ENCODE data around the gene SZT2. TPM values are rescaled to one million over a fixed set of nuclear protein-coding genes. Genes with fewer than 3 reads are reported as not detected.

Gene SZT2
- total and polyA plus RNA-seq, 2 of the 4 experiments (the other 2 are of a cell fraction): 9.5 to 14.3 TPM

GRCh38 chr1:43358121-43358745 lies 31.5 kb upstream of the SZT2 start:
- Histone ChIP-seq H3K9me3 (ENCODE audit: control insufficient read depth, insufficient read depth, low read length) (no peaks in the 10 kb centered on the region), H3K23ac (ENCODE audit: low read depth, low read length) (peak overlapping the region; percentile 63), H3K9ac (ENCODE audit: low read depth, low read length) (peak overlapping the region; percentile 90), H2BK15ac (ENCODE audit: low read depth, low read length) (peak overlapping the region; percentile 72; the same call in 1 of the 3 replicates), H3K4me3 (ENCODE audit: insufficient read depth, low read depth, low read length) (peak overlapping the region; percentile 75), H3K27ac (ENCODE audit: insufficient read depth, low read length) (peak overlapping the region; percentile 94), H2BK5ac (ENCODE audit: low read depth, low read length, poor library complexity, severe bottlenecking) (peak overlapping the region; percentile 78), H3K14ac (replicated peaks; ENCODE audit: low read depth, low read length) (peak overlapping the region; percentile 91), H3K4me2 (ENCODE audit: low read depth, low read length) (peak overlapping the region; percentile 87), H3K27me3 (ENCODE audit: control insufficient read depth, insufficient read depth, low read length) (no peaks in the 10 kb centered on the region), H2AFZ (replicated peaks; ENCODE audit: low read length, poor library complexity) (peak overlapping the region; percentile 90), H2BK120ac (ENCODE audit: low read depth, low read length) (peak overlapping the region; percentile 69), H3K18ac (ENCODE audit: low read depth, low read length) (peak overlapping the region; percentile 48), H4K91ac (ENCODE audit: insufficient read depth, low read depth, low read length) (peak overlapping the region; percentile 75), H2AK9ac (replicated peaks; ENCODE audit: low read depth, low read length, poor library complexity) (peak overlapping the region; percentile 90), H3K36me3 (ENCODE audit: control insufficient read depth, insufficient read depth, low read length) (peaks cover 24% of the 10 kb centered on the region), H2BK20ac (ENCODE audit: low read depth, low read length) (peak overlapping the region; percentile 0; the same call in 1 of the 2 replicates), H4K5ac (ENCODE audit: low read depth, low read length) (peak overlapping the region; percentile 79), H3K9me1 (ENCODE audit: insufficient read depth, low read length) (peaks cover 9% of the 10 kb centered on the region; the same call in 1 of the 2 replicates), H3K4me1 (ENCODE audit: control insufficient read depth, insufficient read depth, low read length) (peaks cover 9% of the 10 kb centered on the region; the same call in 1 of the 2 replicates), H4K20me1 (ENCODE audit: insufficient read depth, low read length) (peaks cover 10% of the 10 kb centered on the region; the same call in 1 of the 2 replicates), H4K8ac (ENCODE audit: low read depth in 2 of 2, low read length in 2 of 2) (peak overlapping the region; percentile 79 to 93), H2AK5ac (ENCODE audit: low read depth, low read length) (peak overlapping the region; percentile 90), H3K56ac (ENCODE audit: extremely low read depth, insufficient read depth, low read length) (peak overlapping the region; percentile 77), H3K4ac (ENCODE audit: low read depth, low read length) (peak overlapping the region; percentile 92), H3K79me1 (ENCODE audit: low read depth in 1 of 2, low read length in 2 of 2) (peaks cover 3 to 30% of the 10 kb centered on the region in 2 experiments; a peak in 3 of 4 replicates)
- DNase-seq (peak; percentile 37), ATAC-seq (ENCODE audit: low read depth) (peak; percentile 20)
- WGBS, 2 experiments (ENCODE audit: extremely low coverage in 2 of 2, insufficient read length in 1 of 2): 2% methylated on average over 17 of the region's 33 CpGs; no CpG with 5 or more reads in 1 of the 2 experiments
- no TSS peak for BruUV-seq (replicated peaks)
- in situ Hi-C loops (cut with MboI; ENCODE audit: low sequenced_read_pairs): loop anchor here (10.0 kb wide), 1 partner anchor 123 kb away; no protein-coding TSS in a partner anchor
- ChIA-PET CTCF (interaction anchor here (0.6 to 1.9 kb wide), 6 partner anchors 10 to 352 kb away, joined by 3 to 8 read pairs (median 3); no protein-coding TSS in a partner anchor), POLR2A (ENCODE audit: unreplicated experiment) (interaction anchor here (0.8 to 1.0 kb wide), 3 partner anchors 10 to 132 kb away, joined by 3 to 4 read pairs (median 3); partner anchors contain the start of gene ELOVL1)
- dilution Hi-C loops (cut with HindIII; ENCODE audit: low sequenced_read_pairs, unreplicated experiment): no loop called here
- intact Hi-C loops (cut with micrococcal nuclease): loop anchor here (1.0 kb wide), 2 partner anchors 120 to 131 kb away; no protein-coding TSS in a partner anchor
- TF ChIP-seq FOS (IDR thresholded peaks at IDR 0.05; ENCODE audit: low read depth, low read length) (no peak), RAD21 (IDR thresholded peaks at IDR 0.05; ENCODE audit: low read length) (peak; percentile 38), POLR2A (IDR thresholded peaks at IDR 0.05; ENCODE audit: low read depth, low read length) (no peak; the same call in 1 of the 2 replicates), SMC3 (IDR thresholded peaks at IDR 0.05; ENCODE audit: low read depth, low read length) (0 out of 2 replicates have a peak, but pooled peaks have one; percentile 14), NFE2L2 (IDR thresholded peaks at IDR 0.05; ENCODE audit: low read depth, low read length) (no peak), RFX5 (IDR thresholded peaks at IDR 0.05; ENCODE audit: low read depth, low read length) (no peak), MAZ (IDR thresholded peaks at IDR 0.05; ENCODE audit: borderline replicate concordance, low read depth, low read length) (no peak), BHLHE40 (IDR thresholded peaks at IDR 0.05; ENCODE audit: low read depth, low read length) (no peak), USF2 (IDR thresholded peaks at IDR 0.05; ENCODE audit: low read depth, low read length) (no peak), RCOR1 (IDR thresholded peaks at IDR 0.05; ENCODE audit: insufficient replicate concordance, low read length) (no peak), MXI1 (IDR thresholded peaks at IDR 0.05; ENCODE audit: borderline replicate concordance, low read depth, low read length) (no peak)
- TF ChIP-seq, protein P1, sequence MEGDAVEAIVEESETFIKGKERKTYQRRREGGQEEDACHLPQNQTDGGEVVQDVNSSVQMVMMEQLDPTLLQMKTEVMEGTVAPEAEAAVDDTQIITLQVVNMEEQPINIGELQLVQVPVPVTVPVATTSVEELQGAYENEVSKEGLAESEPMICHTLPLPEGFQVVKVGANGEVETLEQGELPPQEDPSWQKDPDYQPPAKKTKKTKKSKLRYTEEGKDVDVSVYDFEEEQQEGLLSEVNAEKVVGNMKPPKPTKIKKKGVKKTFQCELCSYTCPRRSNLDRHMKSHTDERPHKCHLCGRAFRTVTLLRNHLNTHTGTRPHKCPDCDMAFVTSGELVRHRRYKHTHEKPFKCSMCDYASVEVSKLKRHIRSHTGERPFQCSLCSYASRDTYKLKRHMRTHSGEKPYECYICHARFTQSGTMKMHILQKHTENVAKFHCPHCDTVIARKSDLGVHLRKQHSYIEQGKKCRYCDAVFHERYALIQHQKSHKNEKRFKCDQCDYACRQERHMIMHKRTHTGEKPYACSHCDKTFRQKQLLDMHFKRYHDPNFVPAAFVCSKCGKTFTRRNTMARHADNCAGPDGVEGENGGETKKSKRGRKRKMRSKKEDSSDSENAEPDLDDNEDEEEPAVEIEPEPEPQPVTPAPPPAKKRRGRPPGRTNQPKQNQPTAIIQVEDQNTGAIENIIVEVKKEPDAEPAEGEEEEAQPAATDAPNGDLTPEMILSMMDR (conservative IDR thresholded peaks at IDR 0.05; ENCODE audit: low read depth, low read length): peak; percentile 46
- TF ChIP-seq, protein P2, sequence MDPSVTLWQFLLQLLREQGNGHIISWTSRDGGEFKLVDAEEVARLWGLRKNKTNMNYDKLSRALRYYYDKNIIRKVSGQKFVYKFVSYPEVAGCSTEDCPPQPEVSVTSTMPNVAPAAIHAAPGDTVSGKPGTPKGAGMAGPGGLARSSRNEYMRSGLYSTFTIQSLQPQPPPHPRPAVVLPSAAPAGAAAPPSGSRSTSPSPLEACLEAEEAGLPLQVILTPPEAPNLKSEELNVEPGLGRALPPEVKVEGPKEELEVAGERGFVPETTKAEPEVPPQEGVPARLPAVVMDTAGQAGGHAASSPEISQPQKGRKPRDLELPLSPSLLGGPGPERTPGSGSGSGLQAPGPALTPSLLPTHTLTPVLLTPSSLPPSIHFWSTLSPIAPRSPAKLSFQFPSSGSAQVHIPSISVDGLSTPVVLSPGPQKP (IDR thresholded peaks at IDR 0.05; ENCODE audit: borderline replicate concordance, low read depth, low read length): no peak
